CD4-positive, alpha-beta T cell (primary cell): ENCODE data around the gene HTR2A. TPM values are rescaled to one million over a fixed set of nuclear protein-coding genes. Genes with fewer than 3 reads are reported as not detected.

ENCODE experiments used
- ATAC-seq: fragments of 200-7000 bp; cut with Tn5 transposase; one replicate; pipeline ENCODE4 v1.10.0; 2022; ENCODE audit warnings: mild to moderate bottlenecking; ENCODE audit not compliant: poor library complexity
- CTCF ChIA-PET: fragments of 350-600 bp; sonication (Branson Sonifier 250); formaldehyde crosslinking; loops from one replicate; lab custom pipeline; 2021; ENCODE audit warnings: antibody characterized with exemption, inconsistent platforms; lab: Charles Lee
- POLR2A ChIA-PET: fragments of 350-600 bp; sonication (Branson Sonifier 250); formaldehyde crosslinking; loops from one replicate; lab custom pipeline; 2021; ENCODE audit warnings: antibody characterized with exemption, inconsistent platforms; lab: Charles Lee
- DNase-seq, 14 experiments: peaks; one replicate each; pipeline ENCODE4 v3.0.0-alpha.2; 2013 to 2020; ENCODE audit warnings: mixed read lengths in 2 of 14
- H3K27ac ChIP-seq, 2 donors: one replicate each; pipeline versions ENCODE4 v1.5.1 to v1.7.0; 2013; ENCODE audit warnings: low read length in 2 of 2, low read depth in 1 of 2, mild to moderate bottlenecking in 1 of 2
- H3K27me3 ChIP-seq, 2 experiments: 1 replicate in 1 of 2; 2 replicates in 1 of 2; pipeline versions ENCODE4 v1.6.1 to v1.7.0; 2013; ENCODE audit warnings: low read length in 2 of 2, control low read depth in 1 of 2, mild to moderate bottlenecking in 1 of 2, moderate library complexity in 1 of 2; ENCODE audit not compliant: insufficient read depth in 2 of 2, control insufficient read depth in 1 of 2
- H3K36me3 ChIP-seq: one replicate; pipeline ENCODE4 v1.6.1; 2013; ENCODE audit warnings: low read length, control low read depth; ENCODE audit not compliant: insufficient read depth
- H3K4me1 ChIP-seq: one replicate; pipeline ENCODE4 v1.6.1; 2013; ENCODE audit warnings: low read length, control low read depth; ENCODE audit not compliant: insufficient read depth
- H3K4me3 ChIP-seq: one replicate; pipeline ENCODE4 v1.5.1; 2013; ENCODE audit warnings: mild to moderate bottlenecking, low read length, moderate library complexity
- H3K9me3 ChIP-seq, 2 experiments: 1 replicate in 1 of 2; 2 replicates in 1 of 2; pipeline versions ENCODE4 v1.6.1 to v1.7.0; 2013; ENCODE audit warnings: low read length in 2 of 2, mild to moderate bottlenecking in 2 of 2, control low read depth in 1 of 2, moderate library complexity in 1 of 2; ENCODE audit not compliant: control insufficient read depth in 1 of 2, insufficient read depth in 1 of 2
- H3K27ac Mint-ChIP-seq: one replicate; pipeline ENCODE4 v1.8.0; 2020; ENCODE audit warnings: mixed read lengths
- H3K27me3 Mint-ChIP-seq: one replicate; pipeline ENCODE4 v1.8.0; 2021; ENCODE audit warnings: mixed read lengths
- H3K36me3 Mint-ChIP-seq: one replicate; pipeline ENCODE4 v1.8.0; 2021; ENCODE audit warnings: low read depth, mixed read lengths
- H3K4me1 Mint-ChIP-seq: one replicate; pipeline ENCODE4 v1.8.0; 2021; ENCODE audit warnings: low read depth, mixed read lengths
- H3K4me3 Mint-ChIP-seq: one replicate; pipeline ENCODE4 v1.8.0; 2020; ENCODE audit warnings: mild to moderate bottlenecking, mixed read lengths
- H3K9me3 Mint-ChIP-seq: one replicate; pipeline ENCODE4 v1.8.0; 2020; ENCODE audit warnings: mixed read lengths
- CTCF ChIP-seq: fragments of 200-600 bp; IDR thresholded peaks from one replicate; pipeline ENCODE4 v1.8.0; 2022; ENCODE audit warnings: antibody characterized with exemption, mild to moderate bottlenecking
- intact Hi-C, 2 experiments: fragments of 100-400 bp; cut with DNase I in 1 of 2; cut with micrococcal nuclease in 1 of 2; formaldehyde crosslinking; loops; one replicate each; pipeline versions ENCODE4 v1.15.1 to v1.9.0; 2023 to 2025; cut with DNase I, micrococcal nuclease
- total RNA-seq, 174 experiments: library from RNA in 2 of 174; stranded (reverse) in 2 of 174; gene quantifications; one replicate each; pipeline ENCODE4 v1.2.3 and lab custom pipeline; 2021 to 2026

Gene HTR2A
- total RNA-seq, 2 experiments from 2014 or later: not detected

GRCh38 chr13:46894568-46894967 lies 2.3 kb downstream of the HTR2A start:
- peaks cover 80% of the 10 kb centered on the region for H3K27me3 Mint-ChIP-seq
- peaks cover 38% of the 10 kb centered on the region for H3K4me1 Mint-ChIP-seq

GRCh38 chr13:46893798-46894560 lies 2.9 kb downstream of the HTR2A start:
- peak; percentile 86 for TF ChIP-seq CTCF
- intact Hi-C loops: loop anchor here (5.0 to 10.0 kb wide), 2 partner anchors 1871 to 1873 kb away; no protein-coding TSS in a partner anchor
- H3K4me3 ChIP-seq: peak overlapping the region; percentile 54
- H3K27ac ChIP-seq: no peak overlapping the region
- peaks cover 8 to 34% of the 10 kb centered on the region in 2 experiments for H3K27me3 ChIP-seq
- H3K27ac Mint-ChIP-seq: no peak overlapping the region
- H3K9me3 ChIP-seq: no peaks in the 10 kb centered on the region
- ATAC-seq: peak; percentile 89
- no peaks in the 10 kb centered on the region for H3K36me3 Mint-ChIP-seq
- H3K36me3 ChIP-seq: no peaks in the 10 kb centered on the region
- no peaks in the 10 kb centered on the region for H3K9me3 Mint-ChIP-seq
- ChIA-PET CTCF (interaction anchor here (0.9 kb wide), 1 partner anchor 9 kb away, joined by 3 read pairs; no protein-coding TSS in a partner anchor), POLR2A (no interaction called here)
- peak; percentile 25 to 77 (median 50) for DNase-seq
- peaks cover 7% of the 10 kb centered on the region for H3K4me1 ChIP-seq
- H3K4me1 Mint-ChIP-seq: peaks cover 38% of the 10 kb centered on the region
- peak overlapping the region; percentile 75 for H3K4me3 Mint-ChIP-seq
- peaks cover 86% of the 10 kb centered on the region for H3K27me3 Mint-ChIP-seq

More at GRCh38 chr13:46894568-46894967, 2.3 kb downstream of the HTR2A start:
- Histone ChIP-seq H3K27me3 (peaks cover 8 to 34% of the 10 kb centered on the region in 2 experiments), H3K36me3 (no peaks in the 10 kb centered on the region), H3K4me1 (peaks cover 7% of the 10 kb centered on the region), H3K9me3 (no peaks in the 10 kb centered on the region), H3K27ac (no peak overlapping the region), H3K4me3 (no peak overlapping the region)
- no peak for ATAC-seq
- intact Hi-C loops: loop anchor here (5.0 to 10.0 kb wide), 2 partner anchors 1870 to 1873 kb away; no protein-coding TSS in a partner anchor
- no peaks in the 10 kb centered on the region for H3K9me3 Mint-ChIP-seq
- no peak overlapping the region for H3K27ac Mint-ChIP-seq
- H3K4me3 Mint-ChIP-seq: peak overlapping the region; percentile 70
- no peaks in the 10 kb centered on the region for H3K36me3 Mint-ChIP-seq
- no peak for TF ChIP-seq CTCF
- ChIA-PET CTCF (interaction anchor here (0.9 kb wide), 1 partner anchor 8 kb away, joined by 3 read pairs; no protein-coding TSS in a partner anchor), POLR2A (no interaction called here)
- DNase-seq: no peak

- H3K4me1 ChIP-seq: peaks cover 7% of the 10 kb centered on the region
- H3K9me3 ChIP-seq: no peaks in the 10 kb centered on the region
- no peak for TF ChIP-seq CTCF
- H3K4me3 ChIP-seq: peak overlapping the region; percentile 54
- H3K27me3 ChIP-seq: peaks cover 8 to 34% of the 10 kb centered on the region in 2 experiments
- Mint-ChIP-seq H3K4me1 (peaks cover 38% of the 10 kb centered on the region), H3K27ac (no peak overlapping the region), H3K36me3 (no peaks in the 10 kb centered on the region), H3K9me3 (no peaks in the 10 kb centered on the region), H3K27me3 (peaks cover 86% of the 10 kb centered on the region), H3K4me3 (peak overlapping the region; percentile 75)
- no peak for ATAC-seq
- ChIA-PET POLR2A (interaction anchor here (0.5 kb wide), 1 partner anchor 10 kb away, joined by 3 read pairs; no protein-coding TSS in a partner anchor), CTCF (no interaction called here)
- H3K36me3 ChIP-seq: no peaks in the 10 kb centered on the region
- intact Hi-C loops: loop anchor here (5.0 to 10.0 kb wide), 2 partner anchors 1872 to 1874 kb away; no protein-coding TSS in a partner anchor
- peak in 1 of 14 experiments; percentile 3 for DNase-seq
- H3K27ac ChIP-seq: no peak overlapping the region
Observed at GRCh38 chr13:46893221-46893740, 3.6 kb downstream of the HTR2A start.
